Thyroid gland (tissue), 4 donors: ENCODE data around the gene EXOC1.

ENCODE experiments used
- POLR2A ChIP-seq, 2 donors: fragments of 450-650 bp; IDR thresholded peaks; one replicate each; pipeline ENCODE4 v1.6.1; 2017; ENCODE audit warnings: antibody characterized with exemption in 2 of 2, mild to moderate bottlenecking in 2 of 2, moderate library complexity in 1 of 2
- TF ChIP-seq, protein P1 (sequence below), 6 experiments: fragments of 200-600 bp in 3 of 6; fragments of 450-650 bp in 3 of 6; sonication (generic) in 3 of 6; IDR thresholded peaks; one replicate each; pipeline ENCODE4 v1.5.1; 2016 to 2019; ENCODE audit warnings: antibody characterized with exemption in 6 of 6, mild to moderate bottlenecking in 2 of 6, inconsistent platforms in 1 of 6, moderate library complexity in 1 of 6

DNA sequence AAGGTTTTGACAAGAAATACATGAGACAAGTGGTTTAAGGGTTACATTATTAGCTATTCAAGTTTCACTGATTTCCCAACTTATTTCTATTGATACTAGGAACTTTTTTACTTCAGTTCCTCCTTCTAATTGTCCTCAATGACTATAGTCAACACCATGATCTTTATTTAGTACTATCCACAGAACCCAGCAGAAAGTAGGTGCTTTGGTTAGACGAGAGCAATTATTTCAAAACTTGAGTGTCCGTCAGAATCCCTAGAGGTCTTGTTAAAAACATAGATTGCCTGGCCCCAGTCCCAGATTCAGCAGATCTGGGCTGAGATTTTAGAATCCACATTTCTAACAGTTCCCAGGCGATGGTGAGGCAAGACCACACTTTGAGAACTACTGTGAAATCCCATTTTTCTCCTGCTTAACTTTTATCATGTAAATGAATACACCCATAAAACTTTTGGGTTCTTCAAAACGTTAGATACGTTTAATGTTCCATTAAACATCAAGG lies 17.9 kb downstream of the EXOC1 start:
- TF ChIP-seq, protein P1, sequence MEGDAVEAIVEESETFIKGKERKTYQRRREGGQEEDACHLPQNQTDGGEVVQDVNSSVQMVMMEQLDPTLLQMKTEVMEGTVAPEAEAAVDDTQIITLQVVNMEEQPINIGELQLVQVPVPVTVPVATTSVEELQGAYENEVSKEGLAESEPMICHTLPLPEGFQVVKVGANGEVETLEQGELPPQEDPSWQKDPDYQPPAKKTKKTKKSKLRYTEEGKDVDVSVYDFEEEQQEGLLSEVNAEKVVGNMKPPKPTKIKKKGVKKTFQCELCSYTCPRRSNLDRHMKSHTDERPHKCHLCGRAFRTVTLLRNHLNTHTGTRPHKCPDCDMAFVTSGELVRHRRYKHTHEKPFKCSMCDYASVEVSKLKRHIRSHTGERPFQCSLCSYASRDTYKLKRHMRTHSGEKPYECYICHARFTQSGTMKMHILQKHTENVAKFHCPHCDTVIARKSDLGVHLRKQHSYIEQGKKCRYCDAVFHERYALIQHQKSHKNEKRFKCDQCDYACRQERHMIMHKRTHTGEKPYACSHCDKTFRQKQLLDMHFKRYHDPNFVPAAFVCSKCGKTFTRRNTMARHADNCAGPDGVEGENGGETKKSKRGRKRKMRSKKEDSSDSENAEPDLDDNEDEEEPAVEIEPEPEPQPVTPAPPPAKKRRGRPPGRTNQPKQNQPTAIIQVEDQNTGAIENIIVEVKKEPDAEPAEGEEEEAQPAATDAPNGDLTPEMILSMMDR (IDR thresholded peaks at IDR 0.05), result no peak
- TF ChIP-seq POLR2A (IDR thresholded peaks at IDR 0.05), result no peak
